CD8-positive, alpha-beta memory T cell (primary cell): ENCODE data around the gene AKT1S1. TPM values are rescaled to one million over a fixed set of nuclear protein-coding genes. Genes with fewer than 3 reads are reported as not detected.
A peak's percentile ranks its signal among the peaks of the same experiment; 100 is the strongest.

Experiments
- CTCF ChIA-PET: fragments of 350-600 bp; sonication (Branson Sonifier 250); formaldehyde crosslinking; loops from one replicate; lab custom pipeline; 2021; ENCODE audit warnings: antibody characterized with exemption; lab: Charles Lee
- POLR2A ChIA-PET: fragments of 350-600 bp; sonication (Branson Sonifier 250); formaldehyde crosslinking; loops from one replicate; lab custom pipeline; 2021; ENCODE audit warnings: antibody characterized with exemption; lab: Charles Lee
- DNase-seq, 5 donors: peaks; one replicate each; pipeline versions ENCODE4 v3.0.0 to v3.0.0-alpha.2; 2020 to 2022; ENCODE audit warnings: mixed read lengths in 1 of 5
- H3K27ac ChIP-seq: one replicate; pipeline ENCODE4 v1.7.0; 2013; ENCODE audit warnings: low read depth, mild to moderate bottlenecking, low read length, moderate library complexity
- H3K27me3 ChIP-seq: 2 replicates; pipeline ENCODE4 v1.7.0; 2013; ENCODE audit warnings: low read length, mild to moderate bottlenecking; ENCODE audit not compliant: insufficient read depth, poor library complexity, severe bottlenecking
- H3K36me3 ChIP-seq: 2 replicates; pipeline ENCODE4 v1.7.0; 2013; ENCODE audit warnings: mild to moderate bottlenecking, low read length, moderate library complexity; ENCODE audit not compliant: insufficient read depth
- H3K4me1 ChIP-seq: 2 replicates; pipeline ENCODE4 v1.7.0; 2013; ENCODE audit warnings: mild to moderate bottlenecking, low read length, moderate library complexity; ENCODE audit not compliant: insufficient read depth
- H3K4me3 ChIP-seq: 2 replicates; pipeline ENCODE4 v1.7.0; 2013; ENCODE audit warnings: mild to moderate bottlenecking, low read length
- H3K9me3 ChIP-seq: 2 replicates; pipeline ENCODE4 v1.7.0; 2013; ENCODE audit warnings: mild to moderate bottlenecking, low read length
- H3K27ac Mint-ChIP-seq, 8 donors: one replicate each; pipeline ENCODE4 v1.8.0; 2020 to 2021; ENCODE audit warnings: mixed read lengths in 8 of 8, mild to moderate bottlenecking in 6 of 8, inconsistent platforms in 3 of 8, moderate library complexity in 3 of 8
- H3K27me3 Mint-ChIP-seq, 2 donors: one replicate each; pipeline ENCODE4 v1.8.0; 2020 to 2021; ENCODE audit warnings: mixed read lengths in 2 of 2, mild to moderate bottlenecking in 1 of 2, moderate library complexity in 1 of 2
- H3K36me3 Mint-ChIP-seq, 3 donors: one replicate each; pipeline ENCODE4 v1.8.0; 2020 to 2021; ENCODE audit warnings: mixed read lengths in 3 of 3, inconsistent platforms in 1 of 3, mild to moderate bottlenecking in 1 of 3
- H3K4me1 Mint-ChIP-seq, 3 donors: one replicate each; pipeline ENCODE4 v1.8.0; 2020 to 2021; ENCODE audit warnings: mixed read lengths in 3 of 3, inconsistent platforms in 1 of 3, mild to moderate bottlenecking in 1 of 3
- H3K4me3 Mint-ChIP-seq, 7 donors: one replicate each; pipeline ENCODE4 v1.8.0; 2020 to 2021; ENCODE audit warnings: mixed read lengths in 7 of 7, mild to moderate bottlenecking in 6 of 7, moderate library complexity in 4 of 7, inconsistent platforms in 2 of 7
- H3K9me3 Mint-ChIP-seq, 5 donors: one replicate each; pipeline ENCODE4 v1.8.0; 2020 to 2022; ENCODE audit warnings: mixed read lengths in 5 of 5, mild to moderate bottlenecking in 3 of 5, moderate library complexity in 2 of 5, inconsistent platforms in 1 of 5
- polyA plus RNA-seq: library from polyadenylated mRNA; unstranded; fragments of 300-500 nt; fragmentation: Illumina TruSeq; gene quantifications from one replicate; pipeline ENCODE4 v1.2.3, GENCODE V29; 2021
- total RNA-seq, 2 experiments: library from RNA; stranded (reverse); gene quantifications; one replicate each; pipeline ENCODE4 v1.2.3, GENCODE V29; 2021

AKT1S1 gene
- total and polyA plus RNA-seq, 3 experiments from 2014 or later, result 4.7 to 33.6 (median 32.8) TPM

DNA sequence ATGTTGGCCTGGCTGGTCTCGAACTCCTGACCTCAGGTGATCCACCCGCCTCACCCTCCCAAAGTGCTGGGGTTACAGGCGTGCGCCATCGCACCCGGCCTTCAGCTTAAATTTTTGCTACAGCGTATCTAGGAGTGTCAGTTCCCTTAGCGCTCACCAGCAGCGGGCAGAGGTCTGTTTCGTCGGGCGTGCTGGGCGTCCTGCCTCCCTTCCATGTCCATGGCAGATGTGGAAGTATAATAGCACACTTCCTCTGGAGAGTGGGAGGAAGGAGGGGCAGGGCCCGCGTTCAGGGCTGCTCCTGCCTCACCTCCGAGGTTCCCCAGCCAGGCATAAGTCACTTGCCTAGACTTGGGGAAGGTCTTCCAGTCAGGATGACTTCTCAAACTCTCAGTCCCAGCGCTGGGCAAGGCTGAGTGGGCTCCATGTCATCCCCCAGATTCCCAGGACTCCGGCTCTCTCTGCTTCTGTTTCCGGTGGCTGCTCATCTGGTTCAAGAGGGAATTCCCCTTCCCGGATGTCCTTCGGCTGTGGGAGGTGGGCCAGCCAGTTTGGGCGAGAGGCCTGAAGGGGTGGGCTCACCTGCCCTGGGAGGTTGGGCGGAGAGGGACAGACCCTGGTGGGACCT is 10.0 kb upstream of the AKT1S1 start:
- peaks cover 0 to 2% of the 10 kb centered on the region in 2 donors for H3K27me3 Mint-ChIP-seq
- peaks cover 4 to 41% (median 5%) of the 10 kb centered on the region in 3 donors for H3K36me3 Mint-ChIP-seq

DNA sequence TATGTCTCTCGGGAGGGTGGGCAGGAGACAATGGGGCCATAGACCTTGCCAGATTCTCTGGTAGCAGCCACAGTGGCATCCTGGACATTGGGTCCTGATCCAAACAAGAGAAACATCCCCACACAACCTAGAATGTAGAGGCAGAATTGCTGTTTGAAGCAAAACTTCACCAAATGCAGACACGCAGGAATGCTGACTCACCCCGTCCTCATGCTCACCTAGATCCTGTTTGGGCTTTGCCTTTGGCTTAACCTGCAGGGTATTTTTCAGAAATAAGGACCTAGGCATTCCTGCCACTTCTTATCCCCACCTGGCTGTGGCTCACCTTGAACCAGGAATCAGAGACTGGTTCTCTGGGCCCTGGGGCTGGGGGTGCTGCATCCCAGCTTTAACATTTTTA is 7.6 kb upstream of the AKT1S1 start:
- H3K27ac ChIP-seq, result no peak overlapping the region
- Mint-ChIP-seq H3K27me3 (no peaks in the 10 kb centered on the region), H3K4me3 (no peak overlapping the region), H3K36me3 (peaks cover 5 to 65% (median 5%) of the 10 kb centered on the region in 3 donors), H3K27ac (peak overlapping the region in 1 of 8 donors; percentile 33), H3K9me3 (no peaks in the 10 kb centered on the region), H3K4me1 (no peaks in the 10 kb centered on the region)
- H3K36me3 ChIP-seq, result peaks cover 38% of the 10 kb centered on the region
- H3K27me3 ChIP-seq, result no peaks in the 10 kb centered on the region
- peaks cover 3% of the 10 kb centered on the region for H3K4me1 ChIP-seq
- H3K4me3 ChIP-seq, result no peak overlapping the region
- no peaks in the 10 kb centered on the region for H3K9me3 ChIP-seq
- CTCF ChIA-PET, result interaction anchor here (1.1 kb wide), 1 partner anchor 27 kb away, joined by 3 read pairs; no protein-coding TSS in a partner anchor
- DNase-seq, result no peak
- POLR2A ChIA-PET, result no interaction called here

More for the DNA sequence above, 10.0 kb upstream of the AKT1S1 start:
- H3K4me3 Mint-ChIP-seq, result no peak overlapping the region
- ChIA-PET POLR2A (no interaction called here), CTCF (no interaction called here)
- peaks cover 4 to 14% (median 7%) of the 10 kb centered on the region in 3 donors for H3K4me1 Mint-ChIP-seq
- no peaks in the 10 kb centered on the region for H3K9me3 Mint-ChIP-seq
- no peak overlapping the region for H3K27ac Mint-ChIP-seq
- H3K27me3 ChIP-seq, result no peaks in the 10 kb centered on the region
- H3K9me3 ChIP-seq, result no peaks in the 10 kb centered on the region
- no peak overlapping the region for H3K4me3 ChIP-seq
- no peak overlapping the region for H3K27ac ChIP-seq
- H3K36me3 ChIP-seq, result peaks cover 16% of the 10 kb centered on the region
- H3K4me1 ChIP-seq, result peaks cover 5% of the 10 kb centered on the region
- no peak for DNase-seq

- Mint-ChIP-seq H3K4me3 (no peak overlapping the region), H3K4me1 (peaks cover 1 to 4% (median 1%) of the 10 kb centered on the region in 3 donors), H3K27me3 (no peaks in the 10 kb centered on the region), H3K27ac (peak overlapping the region in 1 of 8 donors; percentile 33), H3K9me3 (no peaks in the 10 kb centered on the region), H3K36me3 (peaks cover 5 to 70% (median 5%) of the 10 kb centered on the region in 3 donors)
- no peaks in the 10 kb centered on the region for H3K9me3 ChIP-seq
- H3K4me1 ChIP-seq, result no peaks in the 10 kb centered on the region
- CTCF ChIA-PET, result interaction anchor here (1.1 kb wide), 1 partner anchor 28 kb away, joined by 3 read pairs; no protein-coding TSS in a partner anchor
- POLR2A ChIA-PET, result interaction anchor here (0.6 kb wide), 1 partner anchor 130 kb away, joined by 3 read pairs; no protein-coding TSS in a partner anchor
- H3K36me3 ChIP-seq, result peaks cover 38% of the 10 kb centered on the region
- DNase-seq, result no peak
- no peak overlapping the region for H3K27ac ChIP-seq
- no peaks in the 10 kb centered on the region for H3K27me3 ChIP-seq
- no peak overlapping the region for H3K4me3 ChIP-seq
Measured at GRCh38 chr19:49884109-49884508, 7.0 kb upstream of the AKT1S1 start.

DNA sequence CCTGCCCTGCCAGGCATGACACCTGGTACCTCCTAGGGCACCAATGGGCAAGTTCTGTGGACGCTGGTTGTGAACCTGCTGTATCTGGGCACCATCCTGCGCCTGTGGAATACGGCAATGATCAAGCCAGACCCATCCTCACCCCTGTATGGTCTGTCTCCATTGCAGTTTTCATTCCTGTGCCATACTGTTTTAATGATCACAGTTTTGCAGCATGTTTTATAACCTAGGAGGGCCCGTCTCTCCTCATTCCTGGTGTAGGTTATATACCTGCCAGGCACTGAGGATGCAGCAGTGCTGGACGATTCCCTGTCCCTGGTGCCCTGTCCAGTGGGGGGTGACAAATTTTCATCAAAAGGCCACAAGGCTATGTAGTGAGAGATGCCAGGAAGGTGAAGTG is 5.9 kb upstream of the AKT1S1 start:
- Histone ChIP-seq H3K36me3 (peaks cover 38% of the 10 kb centered on the region), H3K9me3 (no peaks in the 10 kb centered on the region), H3K4me3 (no peak overlapping the region), H3K27ac (no peak overlapping the region), H3K27me3 (no peaks in the 10 kb centered on the region), H3K4me1 (peaks cover 10% of the 10 kb centered on the region)
- peaks cover 0 to 2% of the 10 kb centered on the region in 2 donors for H3K27me3 Mint-ChIP-seq
- no peaks in the 10 kb centered on the region for H3K9me3 Mint-ChIP-seq
- H3K36me3 Mint-ChIP-seq, result peaks cover 5 to 72% (median 8%) of the 10 kb centered on the region in 3 donors
- DNase-seq, result no peak
- H3K4me1 Mint-ChIP-seq, result peaks cover 8 to 14% (median 11%) of the 10 kb centered on the region in 3 donors
- ChIA-PET CTCF (interaction anchor here (0.8 kb wide), 1 partner anchor 14 kb away, joined by 3 read pairs; no protein-coding TSS in a partner anchor), POLR2A (interaction anchor here (0.5 kb wide), 1 partner anchor 45 kb away, joined by 3 read pairs; no protein-coding TSS in a partner anchor)
- H3K4me3 Mint-ChIP-seq, result no peak overlapping the region
- peak overlapping the region in 1 of 8 donors; percentile 47 for H3K27ac Mint-ChIP-seq

- H3K4me3 Mint-ChIP-seq, result peak overlapping the region in 1 of 7 donors; percentile 27
- H3K36me3 ChIP-seq, result peaks cover 38% of the 10 kb centered on the region
- no peak overlapping the region for H3K4me3 ChIP-seq
- H3K9me3 Mint-ChIP-seq, result no peaks in the 10 kb centered on the region
- no peak overlapping the region for H3K27ac ChIP-seq
- H3K9me3 ChIP-seq, result no peaks in the 10 kb centered on the region
- CTCF ChIA-PET, result interaction anchor here (0.8 kb wide), 1 partner anchor 15 kb away, joined by 3 read pairs; no protein-coding TSS in a partner anchor
- DNase-seq, result no peak
- peaks cover 5 to 74% (median 9%) of the 10 kb centered on the region in 3 donors for H3K36me3 Mint-ChIP-seq
- POLR2A ChIA-PET, result interaction anchor here (0.5 kb wide), 1 partner anchor 45 kb away, joined by 3 read pairs; no protein-coding TSS in a partner anchor
- H3K4me1 Mint-ChIP-seq, result peaks cover 11 to 18% (median 14%) of the 10 kb centered on the region in 3 donors
- H3K4me1 ChIP-seq, result peaks cover 12% of the 10 kb centered on the region
- H3K27me3 Mint-ChIP-seq, result peaks cover 0 to 3% of the 10 kb centered on the region in 2 donors
- H3K27me3 ChIP-seq, result no peaks in the 10 kb centered on the region
- peak overlapping the region in 2 of 8 donors; percentile 33 to 81 for H3K27ac Mint-ChIP-seq
Measured at GRCh38 chr19:49882643-49883042, 5.5 kb upstream of the AKT1S1 start.

GRCh38 chr19:49881672-49882394 is 4.7 kb upstream of the AKT1S1 start:
- peak overlapping the region in 2 of 7 donors; percentile 27 to 51 for H3K4me3 Mint-ChIP-seq
- Histone ChIP-seq H3K36me3 (peaks cover 38% of the 10 kb centered on the region), H3K27me3 (no peaks in the 10 kb centered on the region), H3K27ac (no peak overlapping the region), H3K9me3 (no peaks in the 10 kb centered on the region), H3K4me3 (no peak overlapping the region), H3K4me1 (peaks cover 12% of the 10 kb centered on the region)
- peaks cover 11 to 18% (median 14%) of the 10 kb centered on the region in 3 donors for H3K4me1 Mint-ChIP-seq
- ChIA-PET POLR2A (no interaction called here), CTCF (interaction anchor here (0.8 to 1.1 kb wide), 2 partner anchors 9 to 16 kb away, joined by 3 read pairs; no protein-coding TSS in a partner anchor)
- H3K9me3 Mint-ChIP-seq, result no peaks in the 10 kb centered on the region
- peaks cover 5 to 73% (median 9%) of the 10 kb centered on the region in 3 donors for H3K36me3 Mint-ChIP-seq
- peaks cover 0 to 3% of the 10 kb centered on the region in 2 donors for H3K27me3 Mint-ChIP-seq
- no peak for DNase-seq
- peak overlapping the region in 1 of 8 donors; percentile 81 for H3K27ac Mint-ChIP-seq

- Mint-ChIP-seq H3K36me3 (peaks cover 5 to 69% (median 9%) of the 10 kb centered on the region in 3 donors), H3K27me3 (peaks cover 0 to 3% of the 10 kb centered on the region in 2 donors), H3K9me3 (no peaks in the 10 kb centered on the region), H3K4me3 (no peak overlapping the region), H3K27ac (no peak overlapping the region), H3K4me1 (peaks cover 11 to 18% (median 14%) of the 10 kb centered on the region in 3 donors)
- no peaks in the 10 kb centered on the region for H3K9me3 ChIP-seq
- DNase-seq, result no peak
- H3K36me3 ChIP-seq, result peaks cover 38% of the 10 kb centered on the region
- peaks cover 12% of the 10 kb centered on the region for H3K4me1 ChIP-seq
- ChIA-PET POLR2A (no interaction called here), CTCF (interaction anchor here (1.1 kb wide), 1 partner anchor 9 kb away, joined by 3 read pairs; no protein-coding TSS in a partner anchor)
- H3K4me3 ChIP-seq, result no peak overlapping the region
- H3K27me3 ChIP-seq, result no peaks in the 10 kb centered on the region
- H3K27ac ChIP-seq, result no peak overlapping the region
Measured at GRCh38 chr19:49881186-49881585, 4.0 kb upstream of the AKT1S1 start.
